GM19397 (cell line): ENCODE measurements around the gene NPHP1.
"Not testable (repeated sequence)": the region's sequence is repeated elsewhere in the genome, so short reads cannot be mapped to it uniquely, and the experiment has no call there.

Source experiments
- ATAC-seq: cut with Tn5 transposase; IDR thresholded peaks from one replicate; pipeline ENCODE4 v1.9.1; 2021; ENCODE audit warnings: mild to moderate bottlenecking, moderate library complexity; ENCODE audit not compliant: unreplicated experiment

Gene NPHP1

DNA sequence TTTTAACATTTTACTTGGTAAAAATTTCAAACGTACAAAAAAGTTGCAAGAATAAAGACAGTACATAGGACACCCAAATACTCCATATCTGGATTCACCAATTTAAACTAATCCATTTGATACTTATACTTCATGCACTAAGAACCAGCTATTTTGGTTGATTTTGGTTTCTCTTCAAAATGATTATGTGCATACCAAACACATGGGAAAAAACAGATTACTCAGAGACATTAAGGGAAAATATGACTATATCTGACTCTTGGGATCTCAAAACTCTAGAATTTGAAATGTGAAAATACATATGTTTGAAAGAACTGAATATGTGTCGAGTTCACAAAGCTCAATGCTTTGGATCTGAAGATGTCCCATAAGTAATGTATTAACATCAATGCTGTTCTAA lies 73.6 kb downstream of the NPHP1 start:
- ATAC-seq: no peak

DNA sequence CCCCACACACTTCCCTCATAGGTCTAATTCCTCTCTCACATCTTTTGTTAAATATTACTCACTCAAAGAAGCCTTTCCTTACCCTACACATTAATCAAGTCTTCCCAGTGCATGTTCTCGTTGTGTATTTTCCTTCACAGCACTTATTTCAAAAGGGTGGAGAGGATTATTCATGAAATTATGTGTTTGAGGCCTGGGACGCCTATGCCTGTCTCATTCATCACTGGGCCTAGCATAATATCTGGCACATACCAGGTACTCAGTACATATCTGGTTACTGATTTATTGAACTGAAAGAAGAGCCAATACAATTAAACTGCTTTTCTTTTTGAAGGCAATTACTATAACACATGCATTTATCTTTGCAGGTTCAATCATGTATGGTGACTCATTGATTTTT lies 74.1 kb downstream of the NPHP1 start:
- no peak for ATAC-seq

DNA sequence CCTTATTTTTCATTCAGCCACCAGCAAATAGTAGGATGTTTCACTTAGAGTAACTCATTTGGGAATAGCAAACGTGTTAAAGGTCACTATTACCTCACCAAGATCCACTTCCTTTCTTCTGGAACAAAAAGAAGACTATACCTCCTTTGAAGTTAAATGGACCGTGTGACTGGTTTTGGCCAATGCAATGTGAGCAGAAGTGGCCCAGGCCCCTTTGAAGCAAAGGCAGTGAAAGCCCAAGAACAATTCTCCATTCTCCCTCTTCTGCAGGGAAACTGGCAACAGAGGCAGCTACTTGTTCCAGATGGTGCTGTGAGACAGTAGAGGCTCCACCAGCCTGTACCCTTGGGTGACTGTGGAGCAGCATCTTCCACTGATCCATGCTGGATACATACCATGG lies 77.9 kb downstream of the NPHP1 start:
- ATAC-seq: no peak

DNA sequence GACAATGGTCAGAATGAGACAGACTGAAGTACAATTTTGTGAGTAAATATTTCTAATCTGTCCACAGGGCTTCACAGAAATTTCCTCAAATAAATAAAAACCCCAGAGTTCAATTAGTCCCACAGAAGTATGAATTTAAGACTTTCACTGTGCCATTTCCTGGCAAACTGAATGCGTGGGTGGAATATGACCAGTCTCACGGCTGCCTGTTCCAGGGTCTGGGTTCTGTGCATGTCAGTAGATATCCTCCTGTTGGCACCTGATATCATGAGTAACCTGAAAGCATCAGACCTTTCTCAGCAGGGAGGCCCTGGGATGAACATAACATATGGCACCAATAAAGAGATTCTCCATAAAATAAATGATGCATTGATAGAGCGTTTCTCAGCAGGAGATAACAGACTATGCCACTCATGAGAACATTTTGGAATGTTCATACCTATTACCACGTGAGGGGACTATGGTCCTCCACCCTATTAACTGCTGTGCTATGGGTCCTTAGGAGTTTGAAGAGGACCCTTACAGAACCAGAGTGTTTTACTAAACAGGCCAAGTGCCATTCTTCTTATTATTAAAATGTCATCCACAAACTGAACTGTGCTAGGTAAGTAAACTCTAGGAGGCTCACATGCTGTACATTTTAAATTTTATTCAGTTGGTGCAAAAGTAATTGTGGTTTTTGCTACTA lies 78.6 kb downstream of the NPHP1 start:
- ATAC-seq: no peak

DNA sequence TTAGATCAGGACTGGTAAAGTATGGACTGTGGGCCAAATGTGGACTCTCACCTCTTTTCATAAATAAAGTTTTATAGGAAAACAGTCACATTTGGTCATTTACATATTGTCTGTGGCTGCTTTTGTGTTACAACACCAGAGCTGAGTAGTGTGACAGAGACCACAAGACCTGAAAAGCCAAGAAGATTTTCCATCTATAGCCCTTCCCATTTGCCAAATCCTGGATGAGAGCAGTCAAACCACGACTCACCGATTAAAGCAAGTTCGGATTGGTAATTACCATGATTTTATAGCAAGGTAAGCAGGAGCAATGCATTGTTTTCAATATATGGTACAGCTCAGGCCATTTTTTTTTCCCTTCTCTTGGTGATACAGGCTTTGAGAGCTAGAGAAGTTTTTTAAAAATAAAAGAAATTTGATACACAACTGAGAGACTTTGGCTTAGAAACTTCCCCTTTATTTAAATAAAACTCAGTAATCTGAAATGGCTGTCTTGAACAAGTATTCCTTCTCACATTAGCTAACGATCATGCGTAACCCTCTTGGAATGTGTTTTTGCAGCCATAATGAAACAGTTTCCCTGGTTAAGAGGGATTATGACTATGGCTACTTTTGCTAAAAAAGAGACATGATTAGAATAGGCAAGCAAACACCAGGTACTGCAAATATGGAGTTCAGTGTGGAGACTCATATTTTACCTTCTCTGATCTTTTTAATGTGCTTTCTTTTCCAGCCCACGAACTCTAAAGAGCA lies 79.7 kb downstream of the NPHP1 start:
- no peak for ATAC-seq

DNA sequence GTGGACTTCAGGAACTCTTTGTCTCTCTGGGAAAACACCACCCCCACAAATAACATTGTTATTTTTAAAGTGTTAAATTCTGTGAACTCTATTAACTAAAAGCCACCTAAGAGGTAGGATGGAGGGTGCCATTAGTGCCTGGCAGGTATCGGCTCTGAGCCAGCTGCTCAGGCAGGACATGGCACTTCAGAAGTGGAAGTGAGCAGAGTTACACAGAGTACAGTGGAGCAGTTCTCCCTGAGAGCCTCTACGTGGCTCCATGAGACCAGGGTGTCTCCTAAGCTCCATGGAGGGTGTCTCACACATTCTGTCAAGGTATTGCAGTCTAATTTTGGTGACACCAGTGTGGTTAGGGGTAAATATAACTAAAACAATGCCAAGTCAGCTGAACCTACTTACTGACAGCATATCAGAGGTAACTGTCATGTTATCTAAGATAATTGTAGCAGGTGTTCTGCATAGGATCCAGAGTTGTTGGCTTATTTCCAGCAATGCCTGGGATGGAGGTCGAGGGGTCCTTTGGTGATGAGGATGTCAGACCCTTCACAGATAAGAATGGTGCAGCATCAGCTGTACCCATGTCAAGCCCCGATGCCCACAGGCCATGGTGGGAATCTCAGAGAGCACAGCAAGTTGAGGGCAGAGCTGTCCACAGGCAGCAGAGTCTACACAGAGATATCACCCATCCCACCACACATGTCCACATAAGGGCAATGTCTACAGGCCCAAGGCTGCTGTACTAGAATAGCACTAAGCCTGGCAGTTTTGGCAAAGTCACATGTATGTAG lies 80.6 kb downstream of the NPHP1 start:
- ATAC-seq: no peak

DNA sequence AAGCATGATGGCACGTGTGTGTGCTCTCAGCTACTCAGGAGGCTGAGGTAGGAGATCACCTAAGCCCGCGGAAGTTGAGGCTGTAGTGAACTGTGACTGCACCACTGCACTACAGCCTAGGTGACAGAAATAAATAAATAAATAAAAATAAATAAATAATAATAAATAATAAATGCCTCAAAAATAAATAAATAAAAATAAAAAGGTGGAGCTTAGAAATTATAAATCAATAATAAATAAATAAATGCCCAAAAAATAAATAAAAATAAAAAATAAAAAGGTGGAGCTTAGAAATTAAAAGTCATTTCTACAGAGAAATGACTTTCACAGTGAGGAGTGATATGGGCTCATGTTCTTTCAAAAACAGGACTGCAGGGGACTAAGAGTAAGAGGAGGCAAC lies 83.2 kb downstream of the NPHP1 start:
- no peak for ATAC-seq

DNA sequence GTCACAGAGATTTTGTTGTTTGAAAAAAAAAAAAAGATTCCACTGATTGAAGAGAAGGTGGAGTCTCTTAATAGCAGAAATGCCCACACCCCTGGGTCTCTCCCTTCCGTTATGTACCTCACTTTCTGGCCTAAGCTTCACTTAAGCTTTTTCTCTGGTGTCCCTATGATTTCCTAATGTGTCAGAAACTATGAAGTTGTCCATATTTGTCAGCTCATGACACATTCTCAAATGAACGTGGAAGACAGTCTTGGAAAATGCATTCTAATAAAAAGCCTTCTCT lies 83.8 kb downstream of the NPHP1 start:
- ATAC-seq: no peak

DNA sequence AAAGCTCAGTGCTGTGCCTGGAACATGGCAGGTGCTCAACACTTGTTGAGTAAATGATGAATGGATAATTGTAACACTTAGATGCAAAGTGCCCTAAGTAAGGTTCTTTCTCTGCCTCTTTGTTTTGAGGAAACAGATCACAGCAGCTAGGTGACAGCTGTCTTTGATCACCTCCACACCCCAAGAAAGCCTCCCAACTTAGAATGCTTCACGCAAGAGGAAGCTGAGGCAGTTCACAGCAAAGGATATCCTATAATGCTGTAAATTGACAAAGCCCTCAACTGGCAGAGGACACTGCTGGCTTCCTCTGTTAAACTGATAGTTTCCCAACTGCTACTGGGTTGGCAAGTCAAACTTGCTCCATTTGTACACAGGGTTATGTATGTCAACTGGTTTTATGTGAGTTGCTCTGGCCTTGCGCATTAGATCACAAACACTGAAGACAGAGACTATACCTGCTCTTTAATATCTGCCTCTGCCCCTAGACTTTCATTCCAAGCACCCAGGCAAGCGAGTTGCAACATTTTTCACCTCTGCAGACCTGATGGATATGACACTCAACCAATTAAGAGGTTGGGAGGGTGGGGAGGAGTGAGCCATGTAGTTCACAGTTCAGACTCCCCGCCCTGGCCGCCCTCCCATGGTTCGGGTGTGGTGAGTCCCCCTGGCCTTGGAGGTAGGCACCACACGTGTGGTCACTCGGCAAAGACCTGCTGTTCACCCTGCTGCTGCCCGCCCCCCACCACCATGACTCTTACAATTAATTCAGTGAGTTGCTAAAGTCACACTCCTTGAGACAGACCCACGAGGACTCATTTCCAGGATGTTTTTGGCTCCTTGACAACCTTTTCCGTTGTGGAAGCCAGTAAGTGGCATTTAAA lies 84.4 kb downstream of the NPHP1 start:
- ATAC-seq: no peak

DNA sequence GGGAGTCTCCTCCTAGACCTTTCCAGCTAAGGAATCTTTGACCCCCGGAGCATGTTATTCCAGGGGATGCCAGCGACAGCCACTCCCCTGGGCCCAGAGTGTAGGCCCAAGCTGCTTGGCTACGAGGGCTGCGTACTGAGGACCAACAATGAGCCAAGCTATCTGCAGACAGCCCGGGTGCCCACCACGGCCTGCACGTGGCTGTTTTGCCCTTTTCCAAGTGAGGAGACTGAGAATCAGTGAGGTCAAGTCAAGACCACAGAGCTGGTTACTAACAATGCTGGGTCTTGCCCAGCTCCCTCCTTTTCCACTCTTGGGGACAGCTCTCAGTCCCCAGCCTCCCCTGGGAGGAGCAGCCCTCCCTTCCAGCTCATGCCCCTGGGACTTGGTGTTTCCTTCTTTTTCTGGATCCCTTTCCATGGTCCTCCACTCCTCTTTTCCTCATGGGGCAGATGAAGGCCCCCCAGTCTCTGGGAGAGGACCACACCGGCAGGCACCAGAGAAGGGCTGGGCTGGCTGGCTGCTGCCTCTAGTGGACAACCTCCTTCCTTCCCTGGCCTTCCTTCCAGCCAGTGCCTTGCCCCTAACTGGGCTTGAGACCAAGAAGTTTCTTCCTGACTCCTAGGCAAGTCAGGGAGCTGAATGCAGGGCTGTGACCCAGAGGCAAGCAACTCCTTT lies 88.6 kb downstream of the NPHP1 start:
- no peak for ATAC-seq

DNA sequence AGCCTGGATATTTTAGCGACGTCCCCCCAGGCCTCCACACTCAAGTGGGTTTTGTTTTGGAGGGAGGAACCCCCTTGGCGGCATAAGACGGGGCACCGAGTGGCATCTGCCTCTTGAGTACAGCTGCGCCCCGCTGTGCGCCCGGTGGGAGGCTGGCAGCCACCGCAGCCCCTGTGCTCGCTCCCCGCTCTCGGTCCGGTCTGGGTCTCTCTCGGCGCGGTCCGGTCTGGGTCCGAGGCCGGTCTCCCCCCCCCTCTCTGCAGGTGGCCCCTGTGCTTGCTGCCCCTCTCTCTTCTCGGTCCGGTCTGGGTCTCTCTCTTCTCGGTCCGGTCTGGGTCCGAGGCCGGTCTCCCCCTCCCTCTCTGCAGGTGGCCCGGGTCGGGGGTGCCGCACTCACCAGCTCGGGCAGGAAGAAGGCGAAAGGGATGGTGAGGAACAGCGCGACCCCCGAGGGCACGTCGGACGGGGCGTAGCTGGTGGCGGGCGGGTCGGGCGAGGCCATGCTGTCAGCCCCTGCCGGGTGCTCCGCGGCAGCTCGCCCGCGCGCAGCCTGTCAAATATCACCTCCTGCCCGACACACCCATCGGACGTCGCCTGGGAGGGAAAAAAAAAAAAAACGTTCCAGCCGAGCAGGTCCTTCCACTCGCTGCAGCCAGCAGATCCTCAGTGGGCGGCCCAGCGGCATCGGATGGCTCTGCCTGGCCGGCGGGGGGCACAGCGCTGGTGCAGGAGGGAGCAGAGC lies 89.4 kb downstream of the NPHP1 start, which contains the start of gene MALL:
TSS of gene MALL (minus strand) at position 532 of the 742 bp plus-strand sequence. CDS start at position 502, 30 bp downstream.
- no peak for ATAC-seq

DNA sequence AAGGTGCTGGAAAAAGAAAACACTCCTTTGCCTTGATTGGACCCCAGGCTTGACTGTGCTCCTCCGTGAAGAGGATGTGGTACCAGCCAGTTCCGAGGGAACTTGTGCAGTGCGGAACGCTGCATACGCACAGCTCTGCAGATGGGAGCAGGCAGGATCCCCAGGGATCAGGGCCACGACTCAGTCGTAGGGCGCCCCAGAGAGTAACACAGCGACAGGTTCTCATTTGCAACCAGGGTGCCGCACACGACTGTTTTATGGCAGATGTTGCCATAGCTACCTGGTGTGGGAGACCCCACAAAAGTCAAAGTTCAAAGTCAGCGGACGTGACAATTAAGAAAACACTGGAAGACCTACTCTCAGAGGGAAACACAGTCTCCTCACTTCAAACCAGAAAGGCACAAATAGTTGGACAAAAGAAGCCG lies 90.0 kb downstream of the NPHP1 start:
- no peak for ATAC-seq

DNA sequence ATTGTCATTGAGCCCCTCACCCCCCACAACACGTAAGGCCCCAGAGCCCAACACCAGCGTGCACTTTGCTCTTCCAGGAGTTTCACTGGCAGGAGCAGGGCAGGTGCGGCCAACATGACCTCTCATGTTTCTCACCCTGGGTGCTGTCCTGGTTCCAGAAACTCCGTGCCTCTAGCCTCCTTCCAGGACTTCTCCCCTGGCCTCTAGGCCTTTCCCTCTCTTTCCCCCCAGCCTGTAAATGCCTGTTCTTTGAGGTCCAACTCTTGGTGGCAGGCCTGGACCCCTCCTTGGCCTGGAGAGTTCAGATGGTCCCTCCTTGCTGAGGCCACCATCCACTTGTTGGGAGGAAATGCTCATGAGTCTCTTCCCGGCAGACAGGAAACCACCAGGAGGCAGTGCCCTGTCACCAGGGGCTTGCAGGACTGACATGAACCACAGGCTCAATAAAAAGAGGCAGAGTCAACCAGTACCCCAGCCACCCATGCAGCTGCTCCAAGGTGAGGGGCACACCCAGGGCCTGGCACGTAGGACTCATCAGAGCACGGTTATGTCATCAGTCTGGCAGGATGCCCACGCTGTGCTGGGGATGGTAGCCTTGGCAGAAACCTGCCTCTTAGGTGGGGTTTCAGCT lies 90.7 kb downstream of the NPHP1 start:
- no peak for ATAC-seq

DNA sequence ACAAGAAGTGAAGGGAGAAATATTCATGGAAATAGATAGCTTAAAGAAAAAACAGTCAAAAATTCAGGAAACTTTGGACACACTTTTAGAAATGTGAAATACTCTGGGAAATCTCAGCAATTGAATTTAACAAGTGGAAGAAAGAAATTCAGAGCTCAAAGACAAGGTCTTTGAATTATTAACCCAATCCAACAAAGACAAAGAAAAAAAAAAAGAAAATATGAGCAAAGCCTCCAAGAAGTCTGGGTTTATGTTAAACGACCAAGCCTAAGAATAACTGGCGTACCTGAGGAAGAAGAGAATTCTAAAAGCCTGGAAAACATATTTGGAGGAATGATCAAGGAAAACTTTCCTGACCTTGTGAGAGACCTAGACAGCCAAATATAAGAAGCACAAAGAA lies 96.5 kb downstream of the NPHP1 start:
- ATAC-seq: not testable (repeated sequence)

DNA sequence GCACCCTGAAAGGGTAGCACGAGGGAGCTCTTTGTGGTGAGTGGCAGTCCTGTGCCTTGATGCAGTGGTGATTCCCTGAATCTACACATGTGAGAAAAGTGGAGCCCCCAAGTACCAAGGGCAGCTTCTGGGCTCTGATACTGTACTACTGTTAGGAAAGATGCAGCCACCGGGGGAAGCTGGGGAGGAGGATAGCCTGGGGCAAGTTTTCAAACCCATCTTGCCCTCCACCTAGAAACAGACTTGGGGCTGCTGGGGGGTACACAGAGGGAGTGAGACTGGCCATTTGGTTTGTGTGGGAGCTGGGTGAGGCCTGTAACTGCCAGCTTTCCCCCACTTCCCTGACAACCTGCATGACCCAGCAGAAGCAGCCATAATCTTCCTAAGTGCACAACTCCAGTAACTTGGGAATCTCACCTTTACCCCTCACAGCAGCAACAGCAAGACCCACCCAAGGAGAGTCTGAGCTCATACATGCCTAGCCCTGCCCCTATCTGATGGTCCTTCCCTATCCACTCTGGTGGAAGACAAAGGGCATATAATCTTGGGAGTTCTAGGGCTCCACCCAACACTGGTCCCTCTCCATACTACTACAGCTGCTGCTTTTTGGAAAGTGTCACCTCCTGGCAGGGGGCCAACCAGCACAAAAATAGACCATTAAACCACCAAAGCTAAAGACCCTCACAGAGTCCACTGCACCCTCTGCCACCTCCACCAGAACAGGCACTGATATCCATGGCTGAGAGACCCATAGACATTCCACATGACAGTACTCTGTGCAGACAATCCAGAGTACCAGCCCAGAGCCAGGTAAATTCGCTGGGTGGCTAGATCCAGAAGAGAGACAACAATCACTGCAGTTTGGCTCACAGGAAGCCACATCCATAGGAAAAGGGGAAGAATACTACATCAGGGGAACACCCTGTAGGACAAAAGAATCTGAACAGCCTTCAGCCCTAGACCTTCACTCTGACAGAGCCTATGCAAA lies 97.4 kb downstream of the NPHP1 start:
- no peak for ATAC-seq

DNA sequence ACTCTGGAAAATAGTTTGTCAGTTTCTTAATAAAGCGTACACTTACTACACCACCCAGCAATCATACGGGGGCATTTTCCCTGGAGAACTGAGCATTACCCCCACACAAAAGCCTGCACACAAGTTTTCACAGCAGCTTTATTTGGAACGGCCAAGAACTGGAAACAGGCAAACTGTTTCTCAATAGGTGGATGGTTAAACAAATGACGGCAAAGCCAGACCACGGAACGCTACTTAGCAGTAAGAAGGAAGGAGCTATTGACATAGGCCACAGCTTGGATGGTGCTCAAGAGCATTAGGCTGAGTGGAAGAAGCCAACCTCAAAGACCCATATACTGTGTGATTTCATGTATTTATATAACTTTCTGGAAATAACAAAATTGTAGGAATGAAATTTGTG lies 98.2 kb downstream of the NPHP1 start:
- no peak for ATAC-seq

DNA sequence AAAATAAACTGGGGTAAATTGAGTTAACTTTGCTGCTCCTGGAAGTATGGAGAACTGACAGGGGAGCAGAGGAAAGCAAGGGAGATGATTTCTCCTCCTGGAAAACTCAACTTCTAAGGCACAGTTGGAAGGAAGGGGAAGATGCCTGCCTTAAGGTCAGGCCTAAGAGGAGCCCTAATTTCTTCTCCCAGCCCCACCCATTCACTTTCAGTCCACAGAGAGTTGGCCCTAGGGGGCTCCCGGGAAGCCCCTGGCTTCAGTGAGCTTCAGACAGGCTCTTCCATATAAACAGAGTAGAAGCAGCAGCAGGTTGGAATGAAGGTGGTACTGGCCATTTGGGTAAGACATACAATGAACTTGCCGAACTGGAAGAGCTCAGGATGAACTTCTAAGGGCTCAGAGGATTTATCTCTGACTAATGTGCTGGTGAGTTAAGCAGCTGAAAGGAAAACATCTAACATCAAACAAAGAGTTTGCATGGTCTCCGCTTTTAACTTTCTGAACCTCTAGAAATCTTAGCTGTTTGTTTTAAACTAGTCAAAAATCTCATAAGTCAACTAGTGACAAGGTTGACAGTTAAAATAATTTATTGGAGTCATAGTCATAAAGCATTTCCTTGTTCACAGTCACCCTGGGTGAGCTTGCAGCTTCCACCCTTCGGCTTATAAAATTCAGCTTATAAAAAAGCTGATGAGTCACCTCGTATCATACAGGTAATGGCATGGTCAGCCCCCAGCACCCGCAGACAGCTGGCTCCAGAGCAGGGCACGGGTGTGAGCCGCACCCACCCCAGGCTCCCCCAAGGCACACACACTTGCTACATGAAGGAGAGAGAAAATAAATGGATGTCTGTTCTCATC lies 99.0 kb downstream of the NPHP1 start:
- no peak for ATAC-seq
